Gastrocnemius medialis (tissue), 4 donors: ENCODE data around the gene CCL7. TPM values are rescaled to one million over a fixed set of nuclear protein-coding genes. Genes with fewer than 3 reads are reported as not detected.

Experiments used
- ATAC-seq, 2 donors: fragments of 150-250 bp; one replicate each; pipeline ENCODE4 v1.9.1; 2016
- DNase-seq, 2 donors: peaks; one replicate each; pipeline ENCODE4 v3.0.0-alpha.2; 2019
- H3K27ac ChIP-seq, 4 donors: fragments of 200-600 bp; sonication (generic); 1 replicate in 1 of 4; 2 replicates in 3 of 4; pipeline ENCODE4 v1.5.1; 2016 to 2018; ENCODE audit warnings: mild to moderate bottlenecking in 2 of 4, moderate library complexity in 1 of 4
- H3K27me3 ChIP-seq, 3 donors: fragments of 200-600 bp; sonication (generic) in 2 of 3; 1 replicate in 1 of 3; 2 replicates in 2 of 3; pipeline versions ENCODE4 v1.5.1 to v1.6.0; 2016 to 2019; ENCODE audit warnings: mild to moderate bottlenecking in 1 of 3, moderate library complexity in 1 of 3
- H3K36me3 ChIP-seq, 2 donors: fragments of 200-600 bp; sonication (generic) in 1 of 2; one replicate each; pipeline ENCODE4 v1.5.1; 2017 to 2018
- H3K4me1 ChIP-seq, 2 donors: fragments of 200-600 bp; sonication (generic) in 1 of 2; one replicate each; pipeline ENCODE4 v1.5.1; 2016 to 2017; ENCODE audit warnings: mild to moderate bottlenecking in 2 of 2
- H3K4me3 ChIP-seq, 4 donors: fragments of 200-600 bp; sonication (generic) in 3 of 4; 1 replicate in 1 of 4; 2 replicates in 3 of 4; pipeline ENCODE4 v1.5.1; 2016 to 2019; ENCODE audit warnings: mild to moderate bottlenecking in 2 of 4
- H3K9me3 ChIP-seq, 3 donors: fragments of 200-600 bp; sonication (generic) in 2 of 3; 1 replicate in 1 of 3; 2 replicates in 2 of 3; pipeline ENCODE4 v1.5.1; 2016 to 2019
- CTCF ChIP-seq, 5 experiments: fragments of 450-650 bp in 3 of 5; fragments of 200-600 bp in 2 of 5; sonication (generic) in 2 of 5; IDR thresholded peaks in 4 of 5; conservative IDR thresholded peaks in 1 of 5; 1 replicate in 4 of 5; 2 replicates in 1 of 5; pipeline ENCODE4 v1.5.1; 2016 to 2019; ENCODE audit warnings: antibody characterized with exemption in 5 of 5, mild to moderate bottlenecking in 3 of 5, moderate library complexity in 3 of 5
- POLR2A ChIP-seq, 2 donors: fragments of 450-650 bp; IDR thresholded peaks; one replicate each; pipeline ENCODE4 v1.6.1; 2017; ENCODE audit warnings: antibody characterized with exemption in 2 of 2, mild to moderate bottlenecking in 2 of 2, moderate library complexity in 2 of 2
- in situ Hi-C, 4 donors: fragments of 200-750 bp; cut with MboI; loops; one replicate each; pipeline versions ENCODE4 v1.15.0 to v1.8.0; 2017; ENCODE audit warnings: low sequenced_read_pairs in 4 of 4
- intact Hi-C: fragments of 100-400 bp; cut with DNase I; formaldehyde crosslinking; loops from one replicate; pipeline ENCODE4 v1.15.1; 2023; ENCODE audit warnings: low total_unique reads
- total RNA-seq, 4 donors: library from RNA; depleted of rRNA; stranded (reverse); fragments of >200 nt; gene quantifications; one replicate each; pipeline versions ENCODE4 v1.1.0 to v1.2.3, GENCODE V29; 2016

CCL7 gene
- total RNA-seq, 4 donors from 2014 or later: not detected

- intact Hi-C loops: no loop called here
- no peaks in the 10 kb centered on the region for H3K36me3 ChIP-seq
- H3K27ac ChIP-seq: no peak overlapping the region
- H3K4me1 ChIP-seq: peaks cover 24 to 33% of the 10 kb centered on the region in 2 donors
- in situ Hi-C loops: no loop called here
- H3K4me3 ChIP-seq: no peak overlapping the region
- ATAC-seq (no peak), DNase-seq (no peak)
- no peaks in the 10 kb centered on the region for H3K27me3 ChIP-seq
- TF ChIP-seq CTCF (IDR thresholded peaks at IDR 0.05 in 4 of 5, conservative IDR thresholded peaks at IDR 0.05 in 1 of 5) (no peak), POLR2A (IDR thresholded peaks at IDR 0.05) (no peak)
- H3K9me3 ChIP-seq: no peaks in the 10 kb centered on the region
Observed at GRCh38 chr17:34257299-34257985, 12.6 kb upstream of the CCL7 start.

- intact Hi-C loops (no loop called here), in situ Hi-C loops (no loop called here)
- Histone ChIP-seq H3K4me3 (no peak overlapping the region), H3K4me1 (peaks cover 19 to 27% of the 10 kb centered on the region in 2 donors), H3K27ac (no peak overlapping the region), H3K9me3 (no peaks in the 10 kb centered on the region), H3K27me3 (no peaks in the 10 kb centered on the region), H3K36me3 (no peaks in the 10 kb centered on the region)
- ATAC-seq (no peak), DNase-seq (no peak)
- no peak for TF ChIP-seq CTCF (IDR thresholded peaks at IDR 0.05 in 4 of 5, conservative IDR thresholded peaks at IDR 0.05 in 1 of 5)
- TF ChIP-seq POLR2A (IDR thresholded peaks at IDR 0.05): no peak
Observed at GRCh38 chr17:34257986-34258326, 12.1 kb upstream of the CCL7 start.

- no peaks in the 10 kb centered on the region for H3K27me3 ChIP-seq
- peaks cover 7 to 16% of the 10 kb centered on the region in 2 donors for H3K4me1 ChIP-seq
- no peaks in the 10 kb centered on the region for H3K9me3 ChIP-seq
- in situ Hi-C loops: no loop called here
- H3K36me3 ChIP-seq: no peaks in the 10 kb centered on the region
- DNase-seq (no peak), ATAC-seq (no peak)
- intact Hi-C loops: no loop called here
- no peak overlapping the region for H3K4me3 ChIP-seq
- TF ChIP-seq CTCF (IDR thresholded peaks at IDR 0.05 in 4 of 5, conservative IDR thresholded peaks at IDR 0.05 in 1 of 5) (no peak), POLR2A (IDR thresholded peaks at IDR 0.05) (no peak)
- no peak overlapping the region for H3K27ac ChIP-seq
Observed at GRCh38 chr17:34259146-34259545, 10.9 kb upstream of the CCL7 start.

- no peaks in the 10 kb centered on the region for H3K36me3 ChIP-seq
- no peaks in the 10 kb centered on the region for H3K9me3 ChIP-seq
- TF ChIP-seq CTCF (IDR thresholded peaks at IDR 0.05 in 4 of 5, conservative IDR thresholded peaks at IDR 0.05 in 1 of 5): no peak
- H3K27me3 ChIP-seq: no peaks in the 10 kb centered on the region
- no peak for ATAC-seq
- in situ Hi-C loops: no loop called here
- no peak overlapping the region for H3K4me3 ChIP-seq
- H3K27ac ChIP-seq: no peak overlapping the region
- no peaks in the 10 kb centered on the region for H3K4me1 ChIP-seq
- intact Hi-C loops: no loop called here
- no peak for DNase-seq
Observed at GRCh38 chr17:34260861-34261260, 9.2 kb upstream of the CCL7 start.
